GM19438 (cell line): ENCODE results near the gene TTLL7.
"Not testable (repeated sequence)": the region's sequence is repeated elsewhere in the genome, so short reads cannot be mapped to it uniquely, and the experiment has no call there.

Experiments
- ATAC-seq: cut with Tn5 transposase; IDR thresholded peaks from one replicate; pipeline ENCODE4 v1.9.1; 2021; ENCODE audit warnings: low read depth; ENCODE audit not compliant: unreplicated experiment

Gene TTLL7

GRCh38 chr1:83997631-83998030, 1.3 kb downstream of the TTLL7 start:
- ATAC-seq = no peak

DNA sequence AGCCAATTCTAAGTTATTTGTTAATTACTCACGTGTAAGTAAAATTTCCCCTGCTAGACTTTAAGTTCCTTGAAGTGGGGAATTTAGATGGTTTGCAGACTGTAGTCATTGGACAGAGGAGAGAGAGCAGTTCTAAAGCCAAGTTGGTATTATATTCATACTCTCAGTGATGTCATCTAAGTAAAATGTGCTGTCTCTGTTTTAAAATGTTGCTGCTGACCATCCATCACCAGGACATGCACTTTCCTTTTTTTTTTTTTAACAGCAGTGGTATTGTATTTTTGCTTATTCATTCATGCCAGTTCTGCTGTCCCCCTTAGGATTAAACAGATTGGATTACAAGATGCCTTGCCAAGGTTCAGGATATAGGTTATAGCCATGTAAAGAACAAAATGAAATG, 2.3 kb downstream of the TTLL7 start:
- ATAC-seq = no peak

GRCh38 chr1:83996191-83996590, 2.7 kb downstream of the TTLL7 start:
- ATAC-seq = no peak

GRCh38 chr1:83995649-83996048, 3.3 kb downstream of the TTLL7 start:
- ATAC-seq = no peak

DNA sequence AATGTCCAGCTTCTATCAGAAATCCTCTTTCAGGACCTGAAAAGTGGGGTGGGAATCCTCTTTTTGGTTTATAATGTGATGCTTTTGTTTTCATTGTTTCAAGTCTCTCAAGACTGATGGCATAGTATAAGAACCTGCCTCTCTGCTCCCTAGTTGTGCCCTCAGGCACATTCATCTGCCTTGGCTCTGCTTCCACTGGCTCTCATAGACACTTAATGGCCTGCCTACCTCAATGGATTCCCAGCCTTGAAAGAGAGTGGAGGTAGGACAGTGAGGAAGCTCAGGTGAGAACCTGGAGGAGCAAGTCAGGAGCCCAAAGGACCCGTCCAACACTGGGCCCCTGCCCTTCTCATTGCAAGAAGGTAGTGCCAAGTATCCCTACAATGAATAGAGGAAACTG, 4.8 kb downstream of the TTLL7 start:
- ATAC-seq = no peak

GRCh38 chr1:83990734-83991133, 8.2 kb downstream of the TTLL7 start:
- ATAC-seq = no peak

- no peak for ATAC-seq
Measured at GRCh38 chr1:83985048-83985447, 13.9 kb downstream of the TTLL7 start.

- not testable (repeated sequence) for ATAC-seq
Measured at GRCh38 chr1:83983918-83984317, 15.0 kb downstream of the TTLL7 start.

GRCh38 chr1:83978056-83978455, 20.9 kb downstream of the TTLL7 start:
- ATAC-seq = no peak

DNA sequence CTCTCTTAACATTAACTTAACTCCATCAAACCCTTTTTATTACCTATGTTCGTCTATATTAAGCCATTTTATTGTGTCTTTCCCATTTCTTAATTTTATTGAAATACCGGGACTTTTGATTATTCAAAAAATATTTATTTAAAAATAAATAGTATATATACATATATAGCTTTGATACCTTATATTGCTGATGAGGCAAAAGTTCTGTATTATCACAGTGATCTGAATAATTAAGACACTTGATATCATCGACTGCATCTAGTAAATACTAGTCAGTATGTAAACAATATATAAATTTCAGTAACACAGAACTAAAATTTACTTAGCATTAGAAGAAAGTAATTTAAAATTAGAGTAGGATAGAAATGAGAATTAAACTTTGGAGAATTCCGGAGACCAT, 22.0 kb downstream of the TTLL7 start:
- no peak for ATAC-seq

DNA sequence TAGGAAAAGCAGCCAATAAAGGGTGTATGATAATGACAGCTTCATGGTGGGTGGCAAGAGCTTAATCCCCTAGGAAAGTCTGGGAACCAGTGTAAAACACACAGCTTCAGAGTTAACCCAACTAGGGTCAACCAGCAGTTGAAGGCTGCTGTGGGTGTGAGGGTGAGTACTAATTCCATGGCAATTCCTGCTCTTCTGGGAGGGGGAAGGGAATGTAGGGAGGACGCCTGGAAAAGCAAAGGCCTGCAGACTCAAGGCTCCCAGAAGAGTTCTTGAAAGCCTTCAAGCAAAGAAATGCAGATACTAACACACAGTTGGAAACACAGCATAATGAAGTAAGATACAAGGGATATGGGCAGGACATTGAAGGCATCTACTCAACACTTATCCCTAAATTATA, 28.1 kb downstream of the TTLL7 start:
- no peak for ATAC-seq

- no peak for ATAC-seq
Measured at GRCh38 chr1:83970114-83970513, 28.8 kb downstream of the TTLL7 start.

- no peak for ATAC-seq
Measured at GRCh38 chr1:83967336-83967735, 31.6 kb downstream of the TTLL7 start.

- ATAC-seq = no peak
Measured at GRCh38 chr1:83964153-83964552, 34.8 kb downstream of the TTLL7 start.

DNA sequence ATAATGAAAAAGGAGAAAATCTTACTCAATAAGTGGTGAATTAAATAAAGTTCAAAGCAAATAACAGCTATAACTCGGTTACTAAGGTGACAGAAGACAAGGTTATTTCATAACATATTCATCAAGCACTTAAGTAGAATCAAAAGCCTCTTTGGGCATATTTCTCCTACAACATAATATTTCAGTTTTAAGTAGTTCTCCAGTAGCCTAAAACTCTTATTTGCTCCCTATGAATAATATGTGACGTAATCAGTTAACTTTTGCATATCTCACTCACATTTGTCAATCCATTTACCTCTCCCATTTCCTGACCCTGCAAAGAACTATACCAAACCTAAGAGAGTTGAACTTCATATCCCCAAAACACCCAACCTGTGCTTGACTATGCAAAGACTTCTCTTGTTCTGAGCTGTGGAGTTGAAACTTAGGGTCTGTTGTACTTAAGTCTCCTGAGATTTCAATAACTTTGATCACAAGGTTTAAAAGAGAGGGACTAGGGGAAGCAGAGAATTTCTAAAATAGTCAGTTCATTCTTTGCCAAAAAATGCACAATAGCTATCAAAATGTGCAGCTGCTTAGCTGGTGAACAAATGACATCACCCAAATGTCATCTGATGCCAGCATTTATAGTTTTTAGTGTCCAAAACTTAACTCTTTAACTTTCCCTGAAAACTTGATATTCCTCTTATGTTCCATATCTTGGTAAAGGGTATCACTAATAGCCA, 37.2 kb downstream of the TTLL7 start:
- ATAC-seq = no peak

- ATAC-seq = no peak
Measured at GRCh38 chr1:83960669-83961277, 38.2 kb downstream of the TTLL7 start.

GRCh38 chr1:83959824-83960498, 39.0 kb downstream of the TTLL7 start:
- ATAC-seq = no peak

GRCh38 chr1:83958704-83959103, 40.2 kb downstream of the TTLL7 start:
- no peak for ATAC-seq

DNA sequence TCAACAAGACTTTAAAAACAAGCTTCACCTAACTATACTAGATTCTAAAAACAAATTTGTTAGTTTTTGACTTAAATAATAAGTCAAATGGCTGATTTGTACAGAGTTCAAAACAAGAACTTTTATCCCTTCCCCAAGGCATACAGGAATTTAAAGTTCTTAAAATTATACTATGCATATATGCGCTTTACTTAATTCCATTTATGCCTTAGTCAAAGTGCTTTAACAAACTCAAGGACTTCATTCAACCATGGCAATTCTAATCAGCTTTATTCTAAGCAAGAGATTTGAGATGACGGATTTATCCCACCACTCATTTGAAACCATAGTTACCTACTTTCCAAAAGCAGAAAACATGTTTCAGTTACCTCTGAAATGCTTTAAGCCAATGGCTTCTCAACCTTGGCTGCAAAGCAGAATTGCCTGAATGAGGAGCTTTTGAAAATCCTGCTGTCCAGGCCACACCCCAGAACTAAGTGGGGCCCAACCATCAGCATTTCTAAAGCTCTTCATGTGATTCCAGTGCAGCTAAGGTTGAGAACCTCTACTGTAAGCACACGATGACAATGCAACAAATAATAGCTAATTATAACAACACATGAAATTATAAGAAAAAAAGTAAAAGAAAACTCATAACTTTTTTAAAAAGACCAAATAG, 44.6 kb downstream of the TTLL7 start:
- ATAC-seq = no peak

GRCh38 chr1:83950106-83950661, 48.7 kb downstream of the TTLL7 start:
- ATAC-seq = no peak

- ATAC-seq = no peak
Measured at GRCh38 chr1:83942914-83943313, 56.0 kb downstream of the TTLL7 start.
